ENCODE measurements around the gene CNPPD1. TPM values are rescaled to one million over a fixed set of nuclear protein-coding genes. Genes with fewer than 3 reads are reported as not detected.

CNPPD1 gene
- total RNA-seq, 1 donor from 2014 or later: 37.8 TPM

- Mint-ChIP-seq H3K9me3 (no peaks in the 10 kb centered on the region), H3K4me3 (peak overlapping the region; percentile 14), H3K4me1 (ENCODE audit: unreplicated experiment) (peaks cover 17% of the 10 kb centered on the region), H3K27ac (peak overlapping the region; percentile 30), H3K36me3 (peaks cover 10% of the 10 kb centered on the region), H3K27me3 (no peaks in the 10 kb centered on the region)
- DNase-seq (ENCODE audit: extremely low spot score, unreplicated experiment): no peak
- no peak for TF ChIP-seq CTCF (conservative IDR thresholded peaks at IDR 0.05)
These were observed 50.2 kb downstream of the CNPPD1 start for GRCh38 chr2:219126555-219126954.

GRCh38 chr2:219125886-219126270, 50.8 kb downstream of the CNPPD1 start:
- H3K27ac Mint-ChIP-seq: no peak overlapping the region
- no peak for DNase-seq (ENCODE audit: extremely low spot score, unreplicated experiment)
- H3K36me3 Mint-ChIP-seq: peaks cover 10% of the 10 kb centered on the region
- TF ChIP-seq CTCF (conservative IDR thresholded peaks at IDR 0.05): no peak
- H3K9me3 Mint-ChIP-seq: no peaks in the 10 kb centered on the region
- no peaks in the 10 kb centered on the region for H3K27me3 Mint-ChIP-seq
- H3K4me1 Mint-ChIP-seq (ENCODE audit: unreplicated experiment): peaks cover 17% of the 10 kb centered on the region
- no peak overlapping the region for H3K4me3 Mint-ChIP-seq

- peaks cover 10% of the 10 kb centered on the region for H3K36me3 Mint-ChIP-seq
- H3K27me3 Mint-ChIP-seq: no peaks in the 10 kb centered on the region
- no peak overlapping the region for H3K4me3 Mint-ChIP-seq
- peak overlapping the region; percentile 51 for H3K27ac Mint-ChIP-seq
- H3K4me1 Mint-ChIP-seq (ENCODE audit: unreplicated experiment): peaks cover 17% of the 10 kb centered on the region
- DNase-seq (ENCODE audit: extremely low spot score, unreplicated experiment): no peak
- no peak for TF ChIP-seq CTCF (conservative IDR thresholded peaks at IDR 0.05)
- no peaks in the 10 kb centered on the region for H3K9me3 Mint-ChIP-seq
These were observed 51.4 kb downstream of the CNPPD1 start for GRCh38 chr2:219125225-219125885.

- Mint-ChIP-seq H3K4me3 (peak overlapping the region; percentile 31), H3K27me3 (no peaks in the 10 kb centered on the region), H3K36me3 (peaks cover 10% of the 10 kb centered on the region), H3K27ac (peak overlapping the region; percentile 75), H3K4me1 (ENCODE audit: unreplicated experiment) (peaks cover 18% of the 10 kb centered on the region), H3K9me3 (no peaks in the 10 kb centered on the region)
- DNase-seq (ENCODE audit: extremely low spot score, unreplicated experiment): no peak
- no peak for TF ChIP-seq CTCF (conservative IDR thresholded peaks at IDR 0.05)
These were observed 52.2 kb downstream of the CNPPD1 start for GRCh38 chr2:219124381-219125110.

GRCh38 chr2:219123356-219124135, 53.2 kb downstream of the CNPPD1 start:
- Mint-ChIP-seq H3K36me3 (peaks cover 10% of the 10 kb centered on the region), H3K27me3 (no peaks in the 10 kb centered on the region), H3K9me3 (no peaks in the 10 kb centered on the region), H3K4me1 (ENCODE audit: unreplicated experiment) (peaks cover 27% of the 10 kb centered on the region), H3K27ac (peak overlapping the region; percentile 17), H3K4me3 (no peak overlapping the region)
- DNase-seq (ENCODE audit: extremely low spot score, unreplicated experiment): no peak
- TF ChIP-seq CTCF (conservative IDR thresholded peaks at IDR 0.05): no peak
